Lower lobe of right lung (tissue), 2 donors: Measurements from ENCODE around the gene NEU4. TPM values are rescaled to one million over a fixed set of nuclear protein-coding genes. Genes with fewer than 3 reads are reported as not detected.

ENCODE experiments used
- ATAC-seq, 2 donors: fragments of 200-7000 bp; cut with Tn5 transposase; one replicate each; pipeline ENCODE4 v1.9.1; 2020 to 2022; ENCODE audit warnings: mild to moderate bottlenecking in 2 of 2, moderate library complexity in 2 of 2
- DNase-seq: peaks from one replicate; pipeline ENCODE4 v3.0.0-alpha.2; 2020
- H3K27ac ChIP-seq: fragments of 200-600 bp; one replicate; pipeline ENCODE4 v1.8.0; 2022
- H3K27me3 ChIP-seq: fragments of 200-600 bp; one replicate; pipeline ENCODE4 v1.8.0; 2022; ENCODE audit warnings: low read depth
- H3K36me3 ChIP-seq: fragments of 200-600 bp; one replicate; pipeline ENCODE4 v1.8.0; 2022; ENCODE audit warnings: mild to moderate bottlenecking
- H3K4me1 ChIP-seq: fragments of 200-600 bp; one replicate; pipeline ENCODE4 v1.8.0; 2022
- H3K4me3 ChIP-seq: fragments of 200-600 bp; one replicate; pipeline ENCODE4 v1.8.0; 2022; ENCODE audit warnings: mild to moderate bottlenecking
- H3K9me3 ChIP-seq: fragments of 200-600 bp; one replicate; pipeline ENCODE4 v1.8.0; 2022
- CTCF ChIP-seq: fragments of 200-600 bp; IDR thresholded peaks from one replicate; pipeline ENCODE4 v1.8.0; 2022; ENCODE audit warnings: antibody characterized with exemption, mild to moderate bottlenecking
- intact Hi-C: fragments of 100-400 bp; cut with DNase I; formaldehyde crosslinking; loops from one replicate; pipeline ENCODE4 v1.11.0; 2022
- total RNA-seq: library from RNA; stranded (reverse); fragmentation: NEBNext Ultra II Directional; extraction: Animal tissue kit (Norgen Biotek cat#: 25700); gene quantifications from one replicate; pipeline ENCODE4 v1.2.1, GENCODE V29; 2021
- donor health status: DM: no; HTN: yes; CAD: no; lungs with severe emphysema.

Gene NEU4
- total RNA-seq, 1 donor from 2014 or later = not detected

- ATAC-seq = no peak
- H3K4me3 ChIP-seq = no peak overlapping the region
- intact Hi-C loops = no loop called here
- no peaks in the 10 kb centered on the region for H3K9me3 ChIP-seq
- H3K27me3 ChIP-seq = peaks cover 24% of the 10 kb centered on the region
- no peaks in the 10 kb centered on the region for H3K36me3 ChIP-seq
- TF ChIP-seq CTCF = no peak
- no peak for DNase-seq
- no peak overlapping the region for H3K27ac ChIP-seq
- peaks cover 3% of the 10 kb centered on the region for H3K4me1 ChIP-seq
Observed at GRCh38 chr2:241811952-241812729, 3.1 kb downstream of the NEU4 start.

DNA sequence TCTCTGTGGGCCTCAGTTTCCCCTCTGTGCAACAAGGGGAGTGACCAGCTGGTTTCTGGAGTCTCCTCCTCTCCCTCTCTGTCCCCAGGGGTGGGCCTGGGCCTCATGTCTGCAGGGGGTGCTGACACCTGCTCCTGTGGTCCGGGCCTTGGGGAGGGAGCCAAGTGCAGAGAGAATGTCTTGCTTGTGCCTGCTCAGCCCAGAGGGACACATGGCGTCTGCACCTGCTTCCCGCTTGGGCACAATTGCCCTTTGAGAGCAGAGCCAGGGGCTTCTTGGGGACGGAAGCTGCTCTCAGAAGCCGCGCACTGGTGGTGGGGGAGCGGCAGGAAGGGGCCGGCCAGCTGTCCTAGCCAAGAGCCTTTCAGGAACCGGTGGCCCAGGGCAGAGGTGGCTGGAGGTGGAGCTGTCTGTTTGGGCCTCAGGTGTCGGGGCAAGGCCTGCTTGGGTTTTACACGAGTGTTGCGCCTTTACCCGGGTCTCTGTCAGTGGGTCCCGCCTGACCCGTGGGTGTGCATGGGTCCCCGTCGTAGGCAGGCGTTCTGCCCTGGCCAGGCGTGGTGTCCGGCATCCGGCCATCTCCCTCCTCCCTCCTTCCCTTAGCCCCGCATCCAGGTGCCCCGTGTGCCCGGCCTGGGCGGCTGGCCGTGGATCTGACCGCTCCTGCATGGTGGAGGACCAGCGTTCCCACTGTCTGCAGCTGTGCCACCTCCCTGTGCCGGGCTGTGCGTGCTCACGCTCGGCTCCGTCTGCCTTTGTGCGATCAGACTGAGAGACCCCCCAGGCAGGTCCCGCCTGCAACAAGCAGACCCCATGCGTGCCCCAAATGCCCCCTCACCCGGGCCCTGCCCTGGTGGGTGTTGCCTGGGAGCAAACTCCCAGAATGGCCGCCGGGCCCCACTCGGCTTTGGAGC lies 4.0 kb downstream of the NEU4 start:
- DNase-seq = no peak
- no peak for TF ChIP-seq CTCF
- no peaks in the 10 kb centered on the region for H3K36me3 ChIP-seq

DNA sequence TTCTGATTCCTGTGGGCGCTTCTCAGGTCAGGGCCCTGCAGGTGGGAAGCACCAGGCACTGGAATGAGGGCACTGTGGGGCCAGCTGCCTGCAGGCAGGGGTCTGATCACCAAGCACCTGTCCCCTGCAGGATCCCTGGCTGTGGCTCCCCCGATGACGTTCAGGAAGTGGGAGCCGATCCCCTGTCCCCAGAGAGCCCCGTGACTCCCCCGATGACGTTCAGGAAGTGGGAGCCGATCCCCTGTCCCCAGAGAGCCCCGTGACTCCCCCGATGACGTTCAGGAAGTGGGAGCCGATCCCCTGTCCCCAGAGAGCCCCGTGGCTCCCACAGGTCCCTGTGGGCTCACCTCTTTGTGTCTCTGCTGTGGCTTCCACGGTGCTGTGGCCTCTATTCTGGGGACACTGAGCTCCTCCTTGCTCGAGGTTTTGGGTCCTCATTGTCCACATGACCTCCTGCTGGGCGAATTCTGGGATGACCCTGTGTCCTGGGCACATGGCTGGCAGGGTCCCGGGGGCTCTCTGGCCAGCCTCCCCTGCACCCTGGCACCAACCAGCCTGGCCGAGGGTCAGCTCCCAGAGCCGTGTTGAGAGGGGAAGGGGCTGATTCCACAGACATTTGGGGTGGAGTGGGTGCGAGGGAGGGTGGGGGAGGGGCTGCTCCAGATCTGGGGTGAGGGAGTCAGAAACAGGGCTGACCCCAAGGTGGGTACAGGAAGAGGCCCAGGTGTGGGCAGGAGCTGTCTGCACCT lies 4.8 kb downstream of the NEU4 start:
- ATAC-seq (peak in 1 of 2 donors; percentile 50), DNase-seq (no peak)
- H3K27me3 ChIP-seq = peaks cover 24% of the 10 kb centered on the region

More for the DNA sequence above, 4.0 kb downstream of the NEU4 start:
- Histone ChIP-seq H3K4me3 (no peak overlapping the region), H3K27ac (no peak overlapping the region), H3K4me1 (peaks cover 8% of the 10 kb centered on the region), H3K27me3 (peaks cover 24% of the 10 kb centered on the region), H3K9me3 (no peaks in the 10 kb centered on the region)
- no peak for ATAC-seq
- intact Hi-C loops = no loop called here

DNA sequence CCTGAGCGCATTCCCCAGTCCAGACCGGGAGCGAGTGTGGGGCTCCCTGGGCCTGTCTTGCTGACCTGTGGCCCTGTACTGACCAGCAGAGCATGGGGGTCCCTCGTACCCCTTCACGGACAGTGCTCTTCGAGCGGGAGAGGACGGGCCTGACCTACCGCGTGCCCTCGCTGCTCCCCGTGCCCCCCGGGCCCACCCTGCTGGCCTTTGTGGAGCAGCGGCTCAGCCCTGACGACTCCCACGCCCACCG lies 5.3 kb downstream of the NEU4 start:
- H3K9me3 ChIP-seq = no peaks in the 10 kb centered on the region
- H3K27me3 ChIP-seq = peaks cover 24% of the 10 kb centered on the region
- ATAC-seq (no peak), DNase-seq (no peak)
- no peaks in the 10 kb centered on the region for H3K36me3 ChIP-seq
- no peak overlapping the region for H3K4me3 ChIP-seq
- peaks cover 8% of the 10 kb centered on the region for H3K4me1 ChIP-seq
- no peak overlapping the region for H3K27ac ChIP-seq
- TF ChIP-seq CTCF = no peak
- intact Hi-C loops = no loop called here

More for the DNA sequence above, 4.8 kb downstream of the NEU4 start:
- Histone ChIP-seq H3K4me1 (peaks cover 8% of the 10 kb centered on the region), H3K4me3 (no peak overlapping the region), H3K27ac (no peak overlapping the region), H3K36me3 (no peaks in the 10 kb centered on the region), H3K9me3 (no peaks in the 10 kb centered on the region)
- intact Hi-C loops = no loop called here
- TF ChIP-seq CTCF = no peak

- intact Hi-C loops = no loop called here
- no peaks in the 10 kb centered on the region for H3K9me3 ChIP-seq
- H3K27ac ChIP-seq = no peak overlapping the region
- no peak overlapping the region for H3K4me3 ChIP-seq
- H3K36me3 ChIP-seq = no peaks in the 10 kb centered on the region
- H3K27me3 ChIP-seq = peaks cover 24% of the 10 kb centered on the region
- TF ChIP-seq CTCF = no peak
- peaks cover 8% of the 10 kb centered on the region for H3K4me1 ChIP-seq
- ATAC-seq (no peak), DNase-seq (peak; percentile 44)
Observed at GRCh38 chr2:241814643-241815476, 5.9 kb downstream of the NEU4 start.
